ENCODE data around the gene DAB1.

The DAB1 gene

GRCh38 chr1:57324388-57324787 is 99.5 kb downstream of the DAB1 start:
- TF ChIP-seq CTCF (conservative IDR thresholded peaks at IDR 0.05) = no peak
- H3K27ac ChIP-seq = no peak overlapping the region

- TF ChIP-seq CTCF (conservative IDR thresholded peaks at IDR 0.05) = no peak
- H3K27ac ChIP-seq = no peak overlapping the region
These were observed 102.1 kb downstream of the DAB1 start for GRCh38 chr1:57321776-57322175.

GRCh38 chr1:57319791-57320190 is 104.1 kb downstream of the DAB1 start:
- H3K27ac ChIP-seq = no peak overlapping the region
- TF ChIP-seq CTCF (conservative IDR thresholded peaks at IDR 0.05) = no peak

- TF ChIP-seq CTCF (conservative IDR thresholded peaks at IDR 0.05) = no peak
- no peak overlapping the region for H3K27ac ChIP-seq
These were observed 104.7 kb downstream of the DAB1 start for GRCh38 chr1:57319165-57319564.

GRCh38 chr1:57316861-57317260 is 107.0 kb downstream of the DAB1 start:
- TF ChIP-seq CTCF (conservative IDR thresholded peaks at IDR 0.05) = no peak
- no peak overlapping the region for H3K27ac ChIP-seq

GRCh38 chr1:57316291-57316690 is 107.6 kb downstream of the DAB1 start:
- H3K27ac ChIP-seq = no peak overlapping the region
- no peak for TF ChIP-seq CTCF (conservative IDR thresholded peaks at IDR 0.05)

GRCh38 chr1:57312869-57313268 is 111.0 kb downstream of the DAB1 start:
- no peak for TF ChIP-seq CTCF (conservative IDR thresholded peaks at IDR 0.05)
- H3K27ac ChIP-seq = no peak overlapping the region

GRCh38 chr1:57311411-57311810 is 112.4 kb downstream of the DAB1 start:
- no peak for TF ChIP-seq CTCF (conservative IDR thresholded peaks at IDR 0.05)
- H3K27ac ChIP-seq = no peak overlapping the region

Data from VCaP (cell line).